ENCODE results near the gene OR10A6. TPM values are rescaled to one million over a fixed set of nuclear protein-coding genes. Genes with fewer than 3 reads are reported as not detected.

Gene OR10A6
- total and polyA plus RNA-seq, 2 donors, result not detected

DNA sequence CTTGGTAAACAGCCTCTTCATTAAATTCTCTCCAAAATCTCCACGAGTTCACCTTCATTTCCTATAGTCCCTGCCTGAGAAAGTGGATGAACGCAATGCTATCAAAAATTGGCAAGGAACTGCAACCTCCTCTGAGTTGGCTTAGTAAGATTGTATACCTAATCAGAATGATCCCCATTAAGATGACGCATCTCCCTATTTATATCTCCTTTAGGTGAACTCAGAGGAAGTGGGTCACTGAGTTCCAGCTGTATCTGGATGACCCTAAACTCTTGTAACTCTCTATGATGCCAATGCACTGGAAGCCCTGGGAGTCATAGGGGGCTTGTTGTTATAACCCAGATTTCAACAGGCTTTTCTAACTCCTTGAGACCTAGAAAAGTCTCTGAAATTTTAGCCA, 48.2 kb downstream of the OR10A6 start:
- H3K36me3 ChIP-seq (ENCODE audit: insufficient read depth), result no peaks in the 10 kb centered on the region
- H3K4me1 ChIP-seq (ENCODE audit: insufficient read depth), result no peaks in the 10 kb centered on the region
- WGBS, result 45% methylated on average over 3 of the region's 3 CpGs
- H3K4me3 ChIP-seq (ENCODE audit: low read depth, low read length), result no peak overlapping the region
- no peak for DNase-seq (ENCODE audit: extremely low spot score)
- H3K27ac ChIP-seq (ENCODE audit: low read depth), result no peak overlapping the region

Small RNA genes within 50 kb of the gene (small RNA-seq; reads per million reads assigned to genes)
- gene COX6CP5 (not detected), gene RNU6-943P (not detected)

Other genes with a start within 250 kb of the OR10A6 start
- 3.3 TPM for gene OVCH2, start 224.8 kb downstream of the OR10A6 start, total RNA-seq
- 0.13 TPM for gene OVCH2, start 224.8 kb downstream of the OR10A6 start, polyA plus RNA-seq
- 7.9 TPM for gene OR5P2, start 134.3 kb downstream of the OR10A6 start, total RNA-seq
- gene OR5P2, start 134.3 kb downstream of the OR10A6 start, polyA plus RNA-seq, result not detected
- 5.6 TPM for gene OR5P3, start 100.4 kb downstream of the OR10A6 start, total RNA-seq
- not detected for gene OR5P3, start 100.4 kb downstream of the OR10A6 start, polyA plus RNA-seq
- gene OR10A3, start 10.4 kb upstream of the OR10A6 start, total RNA-seq, result not detected
- not detected for gene OR10A3, start 10.4 kb upstream of the OR10A6 start, polyA plus RNA-seq
- not detected for gene NLRP10, start 34.2 kb upstream of the OR10A6 start, total RNA-seq
- not detected for gene NLRP10, start 34.2 kb upstream of the OR10A6 start, polyA plus RNA-seq
- 159 TPM for gene EIF3F, start 56.1 kb upstream of the OR10A6 start, total RNA-seq
- gene EIF3F, start 56.1 kb upstream of the OR10A6 start, polyA plus RNA-seq, result 697 TPM
- gene TUB, start 149.9 kb upstream of the OR10A6 start, total RNA-seq, result 32.2 TPM
- gene TUB, start 149.9 kb upstream of the OR10A6 start, polyA plus RNA-seq, result 11.7 TPM
- gene RIC3, start 237.8 kb upstream of the OR10A6 start, total RNA-seq, result 7.2 TPM
- 8.8 TPM for gene RIC3, start 237.8 kb upstream of the OR10A6 start, polyA plus RNA-seq